ENCODE measurements around the gene DEF6.
A peak's percentile ranks its signal among the peaks of the same experiment; 100 is the strongest.
"Not testable (repeated sequence)": the region's sequence is repeated elsewhere in the genome, so short reads cannot be mapped to it uniquely, and the experiment has no call there.

DEF6 gene

DNA sequence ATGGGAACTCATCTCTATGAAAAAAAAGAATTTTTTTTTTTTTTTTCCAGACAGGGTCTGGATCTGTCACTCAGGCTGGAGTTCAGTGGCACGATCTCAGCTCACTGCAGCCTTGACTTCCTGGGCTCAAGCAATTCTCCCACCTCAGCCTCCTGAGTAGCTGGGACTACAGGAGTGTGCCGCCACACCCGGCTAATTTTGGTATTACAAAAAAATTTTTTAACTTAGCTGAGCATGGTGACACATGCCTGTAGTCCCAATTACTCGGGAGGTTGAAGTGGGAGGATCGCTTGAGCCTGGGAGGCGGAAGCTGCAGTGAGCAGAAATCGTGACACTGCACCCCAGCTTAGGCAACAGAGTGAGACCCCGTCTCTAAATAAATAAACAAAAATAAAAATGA lies 7.5 kb downstream of the DEF6 start:
- in situ Hi-C loops (cut with MboI; ENCODE audit: low sequenced_read_pairs, unreplicated experiment), result no loop called here
- no peak for DNase-seq (ENCODE audit: low spot score)
- TF ChIP-seq, protein P1, sequence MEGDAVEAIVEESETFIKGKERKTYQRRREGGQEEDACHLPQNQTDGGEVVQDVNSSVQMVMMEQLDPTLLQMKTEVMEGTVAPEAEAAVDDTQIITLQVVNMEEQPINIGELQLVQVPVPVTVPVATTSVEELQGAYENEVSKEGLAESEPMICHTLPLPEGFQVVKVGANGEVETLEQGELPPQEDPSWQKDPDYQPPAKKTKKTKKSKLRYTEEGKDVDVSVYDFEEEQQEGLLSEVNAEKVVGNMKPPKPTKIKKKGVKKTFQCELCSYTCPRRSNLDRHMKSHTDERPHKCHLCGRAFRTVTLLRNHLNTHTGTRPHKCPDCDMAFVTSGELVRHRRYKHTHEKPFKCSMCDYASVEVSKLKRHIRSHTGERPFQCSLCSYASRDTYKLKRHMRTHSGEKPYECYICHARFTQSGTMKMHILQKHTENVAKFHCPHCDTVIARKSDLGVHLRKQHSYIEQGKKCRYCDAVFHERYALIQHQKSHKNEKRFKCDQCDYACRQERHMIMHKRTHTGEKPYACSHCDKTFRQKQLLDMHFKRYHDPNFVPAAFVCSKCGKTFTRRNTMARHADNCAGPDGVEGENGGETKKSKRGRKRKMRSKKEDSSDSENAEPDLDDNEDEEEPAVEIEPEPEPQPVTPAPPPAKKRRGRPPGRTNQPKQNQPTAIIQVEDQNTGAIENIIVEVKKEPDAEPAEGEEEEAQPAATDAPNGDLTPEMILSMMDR (IDR thresholded peaks at IDR 0.05; ENCODE audit: borderline replicate concordance, control extremely low read depth, extremely low read depth, insufficient read depth, missing control alignments), result no peak

DNA sequence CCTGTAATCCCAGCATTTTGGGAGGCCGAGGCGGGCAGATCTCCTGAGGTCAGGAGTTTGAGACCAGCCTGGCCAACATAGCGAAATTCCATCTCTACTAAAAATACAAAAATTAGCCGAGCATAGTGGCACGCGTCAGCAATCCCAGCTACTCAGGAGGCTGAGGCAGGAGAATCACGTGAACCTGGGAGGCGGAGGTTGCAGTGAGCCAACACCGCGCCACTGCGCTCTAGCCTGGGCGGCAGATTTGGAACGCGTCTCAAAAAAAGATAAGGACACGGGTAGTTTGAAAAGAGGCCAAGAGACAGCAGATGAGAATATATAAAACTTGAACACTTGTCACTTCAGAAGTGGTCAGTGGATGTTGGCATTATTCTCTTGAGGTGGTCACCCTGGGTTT lies 9.5 kb downstream of the DEF6 start:
- in situ Hi-C loops (cut with MboI; ENCODE audit: low sequenced_read_pairs, unreplicated experiment); DNase-seq (ENCODE audit: low spot score): not testable (repeated sequence)

DNA sequence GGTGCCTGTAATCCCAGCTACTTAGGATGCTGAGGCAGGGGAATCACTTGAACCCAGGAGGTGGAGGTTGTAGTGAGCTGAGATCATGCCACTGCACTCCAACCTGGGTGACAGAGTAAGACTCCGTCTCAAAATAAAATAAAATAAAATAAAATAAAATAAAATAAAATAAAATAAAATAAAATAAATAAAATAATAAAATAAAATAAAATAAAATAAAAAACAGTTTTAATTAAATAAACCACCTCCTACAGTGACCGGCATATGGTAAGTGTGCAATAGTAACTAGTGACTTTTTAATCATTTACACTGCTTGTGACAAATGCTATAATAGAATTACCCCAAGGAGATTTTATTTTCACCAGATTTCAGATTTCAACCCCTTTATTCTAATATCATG lies 10.9 kb downstream of the DEF6 start:
- in situ Hi-C loops (cut with MboI; ENCODE audit: low sequenced_read_pairs, unreplicated experiment); DNase-seq (ENCODE audit: low spot score): not testable (repeated sequence)

DNA sequence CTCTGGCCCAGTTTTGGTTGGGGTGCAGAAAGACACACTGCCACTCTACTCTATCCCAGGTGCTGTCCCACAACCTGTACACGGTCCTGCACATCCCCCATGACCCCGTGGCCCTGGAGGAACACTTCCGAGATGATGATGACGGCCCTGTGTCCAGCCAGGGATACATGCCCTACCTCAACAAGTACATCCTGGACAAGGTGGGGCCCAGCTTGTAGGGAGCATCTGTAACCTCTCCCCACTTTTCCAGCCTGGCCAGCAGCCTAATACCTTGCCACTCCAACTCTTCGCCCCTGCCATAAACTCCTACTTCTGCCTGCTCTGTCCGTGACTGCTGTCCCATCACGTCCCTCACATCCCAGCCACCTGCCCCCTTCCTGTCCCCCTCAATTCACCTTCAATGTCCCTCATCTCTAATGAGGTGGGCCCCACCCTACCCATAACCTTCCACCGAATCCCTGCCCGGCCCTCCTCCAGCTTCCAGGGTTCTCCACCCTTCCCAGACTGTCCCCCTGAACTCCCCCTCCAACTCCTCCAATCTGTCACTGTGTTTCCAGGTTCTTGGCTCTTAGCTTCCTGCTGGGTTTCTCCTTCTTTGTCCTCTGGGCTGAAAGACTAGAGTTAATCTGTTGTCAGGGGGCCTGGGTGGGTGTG lies 12.1 kb downstream of the DEF6 start:
- DNase-seq (ENCODE audit: low spot score), result no peak
- in situ Hi-C loops (cut with MboI; ENCODE audit: low sequenced_read_pairs, unreplicated experiment), result no loop called here
- TF ChIP-seq, protein P1 (IDR thresholded peaks at IDR 0.05; ENCODE audit: borderline replicate concordance, control extremely low read depth, extremely low read depth, insufficient read depth, missing control alignments), result no peak

DNA sequence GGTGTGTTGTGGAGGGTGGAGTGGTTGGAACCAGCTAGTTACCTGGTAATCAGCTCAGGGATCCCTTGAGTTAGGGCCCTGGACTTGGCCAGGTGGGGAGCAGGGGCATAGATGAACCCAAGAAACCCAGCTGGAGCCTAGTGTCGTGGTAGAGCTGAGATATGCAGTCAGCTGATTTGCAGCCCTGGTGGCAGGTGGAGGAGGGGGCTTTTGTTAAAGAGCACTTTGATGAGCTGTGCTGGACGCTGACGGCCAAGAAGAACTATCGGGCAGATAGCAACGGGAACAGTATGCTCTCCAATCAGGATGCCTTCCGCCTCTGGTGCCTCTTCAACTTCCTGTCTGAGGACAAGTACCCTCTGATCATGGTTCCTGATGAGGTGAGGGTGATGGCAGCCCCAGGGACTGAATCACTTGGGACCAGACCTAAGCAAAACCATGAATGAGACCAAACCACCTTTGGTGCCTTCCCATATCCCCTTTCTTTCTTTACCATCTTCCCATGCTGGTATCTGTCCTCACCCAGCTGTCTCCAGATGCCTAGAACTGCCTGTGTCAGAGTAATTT lies 12.7 kb downstream of the DEF6 start:
- DNase-seq (ENCODE audit: low spot score), result no peak
- in situ Hi-C loops (cut with MboI; ENCODE audit: low sequenced_read_pairs, unreplicated experiment), result no loop called here
- TF ChIP-seq, protein P1 (IDR thresholded peaks at IDR 0.05; ENCODE audit: borderline replicate concordance, control extremely low read depth, extremely low read depth, insufficient read depth, missing control alignments), result no peak

DNA sequence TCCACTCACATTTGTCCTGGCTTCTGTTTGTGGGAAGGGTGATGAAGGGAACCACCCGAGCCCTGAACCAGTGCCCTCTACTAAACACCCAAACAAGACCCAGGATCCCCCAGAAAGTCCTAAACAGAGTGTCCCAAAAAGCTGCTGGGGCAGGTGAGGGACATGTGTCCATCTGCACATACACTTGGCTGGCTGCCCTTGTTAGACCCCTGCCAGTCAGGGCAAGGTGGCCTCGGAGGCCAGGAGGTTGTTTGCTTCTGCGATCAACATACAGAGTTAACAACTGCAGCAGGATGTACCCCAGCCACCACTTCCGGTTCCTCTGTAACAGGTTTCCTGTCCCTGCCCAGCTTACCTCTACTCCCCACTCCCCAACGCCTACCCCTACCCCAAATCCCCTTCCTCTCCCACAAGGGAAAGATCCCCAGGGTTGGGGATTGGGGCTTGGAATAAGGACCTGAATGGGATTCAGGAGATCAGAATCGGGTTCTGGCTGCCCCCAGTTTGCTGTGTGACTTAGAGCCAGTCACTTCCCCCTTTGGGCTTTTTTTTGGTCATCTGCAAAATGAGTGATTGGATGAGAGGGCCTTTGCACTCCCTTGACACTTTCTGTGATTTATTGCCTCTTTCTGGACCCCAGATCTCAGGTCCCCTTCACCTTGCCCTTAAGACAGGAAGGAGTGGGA lies 13.9 kb downstream of the DEF6 start:
- TF ChIP-seq, protein P1 (IDR thresholded peaks at IDR 0.05; ENCODE audit: borderline replicate concordance, control extremely low read depth, extremely low read depth, insufficient read depth, missing control alignments), result no peak
- in situ Hi-C loops (cut with MboI; ENCODE audit: low sequenced_read_pairs, unreplicated experiment), result no loop called here
- DNase-seq (ENCODE audit: low spot score), result peak; percentile 57

DNA sequence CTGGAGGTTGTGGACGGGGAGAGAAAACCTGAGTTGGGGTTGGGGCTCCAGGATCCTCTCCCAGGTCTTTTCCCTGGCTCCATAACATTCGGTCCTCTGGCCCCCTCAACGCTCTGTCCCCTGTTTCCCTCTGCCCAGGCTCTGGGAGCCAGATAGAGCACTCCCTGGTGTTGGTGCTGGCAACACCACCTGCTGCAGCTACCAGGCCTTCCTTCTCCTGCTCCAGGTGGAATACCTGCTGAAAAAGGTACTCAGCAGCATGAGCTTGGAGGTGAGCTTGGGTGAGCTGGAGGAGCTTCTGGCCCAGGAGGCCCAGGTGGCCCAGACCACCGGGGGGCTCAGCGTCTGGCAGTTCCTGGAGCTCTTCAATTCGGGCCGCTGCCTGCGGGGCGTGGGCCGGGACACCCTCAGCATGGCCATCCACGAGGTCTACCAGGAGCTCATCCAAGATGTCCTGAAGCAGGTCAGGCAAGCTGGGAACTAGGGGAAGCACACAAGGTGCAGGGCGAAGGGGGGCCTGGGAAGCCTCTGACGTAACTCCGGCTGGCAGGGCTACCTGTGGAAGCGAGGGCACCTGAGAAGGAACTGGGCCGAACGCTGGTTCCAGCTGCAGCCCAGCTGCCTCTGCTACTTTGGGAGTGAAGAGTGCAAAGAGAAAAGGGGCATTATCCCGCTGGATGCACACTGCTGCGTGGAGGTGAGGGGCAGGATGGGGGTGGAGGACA lies 14.6 kb downstream of the DEF6 start:
- TF ChIP-seq, protein P1 (IDR thresholded peaks at IDR 0.05; ENCODE audit: borderline replicate concordance, control extremely low read depth, extremely low read depth, insufficient read depth, missing control alignments), result no peak
- in situ Hi-C loops (cut with MboI; ENCODE audit: low sequenced_read_pairs, unreplicated experiment), result no loop called here
- no peak for DNase-seq (ENCODE audit: low spot score)

All from GM13976 (cell line).